Measurements from ENCODE around the gene DSP.

DSP gene

DNA sequence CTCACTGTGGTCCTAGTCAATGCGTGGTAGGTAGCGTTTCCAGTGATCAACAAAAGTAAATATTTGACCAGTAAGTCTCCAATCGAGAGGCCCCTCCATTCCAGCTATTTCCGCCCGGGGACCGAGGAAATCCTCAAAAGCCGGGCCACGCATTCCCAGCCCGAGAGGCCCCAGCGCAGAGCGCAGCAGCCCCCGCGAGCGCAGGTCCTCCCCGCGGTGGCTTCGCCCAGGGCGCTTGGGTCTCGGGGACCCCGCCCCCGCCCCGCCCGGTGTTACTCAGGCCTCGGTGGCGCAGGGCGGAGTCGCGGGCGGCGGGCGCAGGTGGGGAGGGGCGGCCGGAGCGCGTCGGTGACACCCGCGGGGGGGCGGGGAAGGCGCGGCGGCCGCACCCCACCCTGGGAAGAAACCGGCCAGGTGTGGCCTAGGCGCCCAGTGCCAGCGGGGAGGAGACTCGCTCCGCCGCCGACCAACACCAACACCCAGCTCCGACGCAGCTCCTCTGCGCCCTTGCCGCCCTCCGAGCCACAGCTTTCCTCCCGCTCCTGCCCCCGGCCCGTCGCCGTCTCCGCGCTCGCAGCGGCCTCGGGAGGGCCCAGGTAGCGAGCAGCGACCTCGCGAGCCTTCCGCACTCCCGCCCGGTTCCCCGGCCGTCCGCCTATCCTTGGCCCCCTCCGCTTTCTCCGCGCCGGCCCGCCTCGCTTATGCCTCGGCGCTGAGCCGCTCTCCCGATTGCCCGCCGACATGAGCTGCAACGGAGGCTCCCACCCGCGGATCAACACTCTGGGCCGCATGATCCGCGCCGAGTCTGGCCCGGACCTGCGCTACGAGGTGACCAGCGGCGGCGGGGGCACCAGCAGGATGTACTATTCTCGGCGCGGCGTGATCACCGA is at the start of gene DSP:
TSS of gene DSP (plus strand) at position 497 of the 890 bp plus-strand sequence. CDS start at position 742, 245 bp downstream.
- DNase-seq (ENCODE audit: insufficient read length, low spot score) (no peak), FAIRE-seq (no peak)

GRCh38 chr6:7493866-7494265 is 47.6 kb upstream of the DSP start:
- no peak for FAIRE-seq
- DNase-seq (ENCODE audit: insufficient read length, low spot score): no peak

DNA sequence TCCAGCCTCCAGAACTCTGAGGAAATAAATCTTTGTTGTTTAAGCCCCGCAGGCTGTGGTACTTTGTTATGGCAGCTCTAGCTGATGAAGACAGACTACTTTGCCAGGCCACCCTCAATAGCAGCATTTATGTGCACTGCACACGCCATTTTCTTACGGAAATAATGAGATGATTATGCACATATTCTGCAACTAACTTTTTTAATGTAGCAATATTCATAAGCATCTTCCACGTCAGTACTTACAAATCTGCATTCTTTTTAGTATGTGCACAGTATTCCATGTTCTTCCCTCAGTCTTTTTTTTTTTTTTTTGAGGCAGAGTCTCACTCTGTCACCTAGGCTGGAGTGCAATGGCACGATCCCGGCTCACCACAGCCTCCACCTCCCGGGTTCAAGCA is 46.8 kb upstream of the DSP start:
- no peak for FAIRE-seq

GRCh38 chr6:7496266-7496875 is 45.1 kb upstream of the DSP start:
- DNase-seq (ENCODE audit: insufficient read length, low spot score) (no peak), FAIRE-seq (no peak)

More for the DNA sequence above, 46.8 kb upstream of the DSP start:
- DNase-seq (ENCODE audit: insufficient read length, low spot score): no peak

DNA sequence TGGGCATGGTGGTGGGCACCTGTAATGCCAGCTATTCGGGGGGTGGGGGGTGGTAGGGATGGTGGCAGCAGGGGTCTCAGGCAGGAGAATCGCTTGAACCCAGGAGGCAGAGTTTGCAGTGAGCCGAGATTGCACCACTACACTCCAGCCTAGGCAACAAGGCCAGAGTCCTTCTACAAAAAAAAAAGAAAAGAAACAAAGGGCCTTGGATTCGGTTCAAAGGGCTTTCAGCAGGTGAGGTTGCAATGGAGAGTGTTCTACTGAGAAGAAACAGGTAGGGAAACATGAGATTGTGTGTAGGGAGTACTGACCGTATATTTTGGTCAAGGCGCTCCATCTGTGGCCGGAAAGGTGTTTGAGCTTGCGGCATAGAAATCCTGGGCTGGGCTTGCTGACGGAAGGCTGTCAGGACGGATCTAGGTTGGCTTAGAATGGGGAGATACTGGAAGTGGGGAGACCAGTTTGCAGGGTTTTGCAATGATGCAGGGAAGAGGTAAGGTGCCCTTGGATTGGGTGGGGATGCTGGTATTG is 40.7 kb upstream of the DSP start:
- no peak for DNase-seq (ENCODE audit: insufficient read length, low spot score)
- no peak for FAIRE-seq

GRCh38 chr6:7502743-7503142 is 38.7 kb upstream of the DSP start:
- DNase-seq (ENCODE audit: insufficient read length, low spot score) (no peak), FAIRE-seq (no peak)

DNA sequence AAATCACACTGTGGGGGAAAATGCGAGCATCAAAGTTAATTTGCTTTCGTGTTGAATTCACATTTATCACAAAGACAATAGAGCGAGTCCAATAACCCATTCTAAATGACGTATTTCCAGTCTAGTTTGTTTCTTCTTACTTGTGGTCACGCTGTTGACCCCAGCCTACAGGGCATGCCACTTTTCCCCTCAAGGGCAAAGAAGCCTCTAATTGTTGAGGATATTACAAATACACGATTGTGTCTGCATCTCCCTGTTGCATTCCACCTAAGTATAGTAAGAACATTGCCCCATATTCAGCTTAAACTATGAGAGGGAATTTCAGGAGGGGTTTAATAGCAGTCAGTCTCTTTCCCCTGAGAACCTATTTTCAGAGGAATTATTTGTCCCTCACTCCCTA is 37.4 kb upstream of the DSP start:
- FAIRE-seq (no peak), DNase-seq (ENCODE audit: insufficient read length, low spot score) (no peak)

- FAIRE-seq (no peak), DNase-seq (ENCODE audit: insufficient read length, low spot score) (no peak)
Measured at GRCh38 chr6:7505189-7505699, 36.2 kb upstream of the DSP start.

- DNase-seq (ENCODE audit: insufficient read length, low spot score) (no peak), FAIRE-seq (no peak)
Measured at GRCh38 chr6:7507600-7507999, 33.9 kb upstream of the DSP start.

DNA sequence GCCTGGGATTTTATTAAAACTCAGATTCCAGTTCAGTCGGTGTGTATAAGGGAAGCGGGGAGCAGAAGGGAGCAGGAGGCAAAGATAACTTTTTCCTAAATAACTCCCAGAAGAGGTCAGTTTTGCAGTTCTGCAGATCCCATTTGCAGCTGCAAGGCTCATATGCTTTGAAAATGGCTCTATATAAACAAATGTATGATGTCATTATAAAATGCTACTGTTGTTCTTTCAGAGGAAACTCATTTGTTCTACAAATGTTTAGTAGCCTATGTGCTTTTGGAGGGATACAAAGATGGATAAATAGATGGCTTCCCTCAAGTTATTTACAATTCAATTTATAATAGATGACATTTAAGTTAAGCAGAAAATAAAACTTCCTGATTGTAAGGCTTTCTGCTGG is 29.2 kb upstream of the DSP start:
- FAIRE-seq: no peak

DNA sequence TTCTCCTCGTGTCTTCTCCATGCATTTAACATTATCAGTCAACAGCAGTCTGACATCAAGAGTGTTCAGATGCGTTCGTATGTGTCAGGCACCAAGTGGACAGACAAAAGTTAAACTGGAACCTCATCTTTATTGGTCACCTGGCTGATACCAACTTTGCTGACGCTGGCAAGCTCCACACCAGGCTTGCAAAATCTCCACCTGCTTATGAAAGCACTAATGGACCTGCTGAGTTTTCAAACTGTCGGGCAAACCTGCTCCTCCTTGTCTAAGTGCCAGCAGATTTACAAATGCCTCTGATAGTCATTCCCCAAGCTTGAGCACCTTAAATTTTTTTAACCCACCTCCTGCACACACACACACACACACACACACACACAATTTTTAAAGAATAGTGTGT is 27.9 kb upstream of the DSP start:
- no peak for DNase-seq (ENCODE audit: insufficient read length, low spot score)
- FAIRE-seq: no peak

More for the DNA sequence above, 29.2 kb upstream of the DSP start:
- no peak for DNase-seq (ENCODE audit: insufficient read length, low spot score)

DNA sequence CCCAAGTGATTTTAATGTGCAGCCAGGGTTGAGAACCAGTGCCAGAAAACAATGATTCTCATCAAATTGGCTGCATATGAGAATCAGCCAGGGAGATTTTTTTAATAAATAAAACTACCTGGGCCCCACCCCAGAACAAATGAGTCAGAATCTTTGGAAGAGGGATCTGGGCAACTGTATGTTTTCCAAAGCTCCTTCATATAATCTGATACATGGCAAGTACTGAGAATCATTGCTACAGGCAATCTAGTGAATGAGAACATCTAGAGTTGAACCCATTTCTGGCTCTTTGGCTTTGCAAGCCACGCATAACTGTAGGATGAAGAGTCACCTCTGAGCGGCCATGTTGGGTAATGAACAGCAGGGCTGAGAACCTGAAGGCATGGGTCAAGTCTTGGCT is 26.1 kb upstream of the DSP start:
- DNase-seq (ENCODE audit: insufficient read length, low spot score) (no peak), FAIRE-seq (no peak)

DNA sequence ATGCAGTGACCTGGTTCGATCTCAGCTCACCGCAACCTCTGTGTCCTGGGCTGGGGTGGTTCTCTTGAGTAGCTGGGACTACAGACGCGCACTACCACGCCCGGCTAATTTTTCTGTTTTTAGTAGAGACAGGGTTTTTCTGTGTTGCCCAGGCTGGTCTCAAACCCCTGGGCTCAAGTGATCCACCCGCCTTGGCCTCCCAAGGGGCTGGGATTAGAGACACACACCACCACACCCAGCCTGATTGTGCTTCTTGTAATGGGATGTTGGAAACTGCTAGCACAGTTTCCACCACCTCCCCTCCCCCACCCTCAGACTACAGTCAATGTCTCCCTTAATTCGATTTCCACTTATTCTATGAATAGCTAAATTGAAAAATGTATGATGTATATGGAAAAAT is 22.6 kb upstream of the DSP start:
- DNase-seq (ENCODE audit: insufficient read length, low spot score) (no peak), FAIRE-seq (no peak)

- no peak for FAIRE-seq
Measured at GRCh38 chr6:7522873-7523272, 18.6 kb upstream of the DSP start.

DNA sequence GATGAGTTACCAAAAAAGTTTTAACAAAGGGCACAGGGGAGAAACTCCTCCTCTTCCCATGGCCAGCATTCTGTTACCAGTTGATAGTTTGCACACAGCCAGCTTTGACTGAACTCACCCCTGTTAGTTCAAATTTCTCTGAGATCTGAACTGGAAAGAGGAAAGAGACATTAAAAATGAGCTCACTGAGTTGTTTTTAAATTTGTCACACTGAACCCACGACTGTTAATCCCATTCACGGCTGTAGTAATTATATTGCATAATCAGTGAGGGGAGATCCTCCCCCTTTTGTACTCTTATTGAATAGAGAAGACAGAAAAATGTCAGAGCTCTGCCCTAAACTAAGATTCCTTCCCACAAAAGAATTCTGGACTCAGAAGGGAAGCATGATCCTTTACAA is 17.5 kb upstream of the DSP start:
- DNase-seq (ENCODE audit: insufficient read length, low spot score) (no peak), FAIRE-seq (no peak)

More at GRCh38 chr6:7522873-7523272, 18.6 kb upstream of the DSP start:
- DNase-seq (ENCODE audit: insufficient read length, low spot score): no peak

- no peak for FAIRE-seq
- DNase-seq (ENCODE audit: insufficient read length, low spot score): no peak
Measured at GRCh38 chr6:7526755-7527154, 14.7 kb upstream of the DSP start.

GRCh38 chr6:7528565-7528964 is 12.9 kb upstream of the DSP start:
- DNase-seq (ENCODE audit: insufficient read length, low spot score) (no peak), FAIRE-seq (no peak)

GRCh38 chr6:7529141-7529540 is 12.3 kb upstream of the DSP start:
- DNase-seq (ENCODE audit: insufficient read length, low spot score) (no peak), FAIRE-seq (no peak)

DNA sequence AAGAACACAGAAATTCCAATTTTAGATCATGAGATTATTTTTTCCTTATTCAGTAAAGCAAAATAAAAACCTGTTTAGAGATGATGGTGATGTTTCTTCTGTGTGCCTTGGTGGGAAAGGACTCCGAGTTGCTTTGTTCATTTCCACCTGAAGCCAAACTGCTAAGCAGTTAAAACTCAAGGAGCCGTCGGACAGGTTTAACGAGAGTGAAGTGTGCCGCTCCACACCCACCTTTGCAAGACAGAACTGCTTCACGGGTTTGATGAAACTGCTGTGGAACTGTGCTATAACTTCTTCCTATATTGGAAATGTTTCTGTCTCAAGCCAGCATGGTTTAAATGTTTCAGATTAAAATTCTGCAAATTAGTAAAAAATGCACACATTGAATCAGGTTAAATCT is 9.2 kb upstream of the DSP start:
- DNase-seq (ENCODE audit: insufficient read length, low spot score): no peak

DNA sequence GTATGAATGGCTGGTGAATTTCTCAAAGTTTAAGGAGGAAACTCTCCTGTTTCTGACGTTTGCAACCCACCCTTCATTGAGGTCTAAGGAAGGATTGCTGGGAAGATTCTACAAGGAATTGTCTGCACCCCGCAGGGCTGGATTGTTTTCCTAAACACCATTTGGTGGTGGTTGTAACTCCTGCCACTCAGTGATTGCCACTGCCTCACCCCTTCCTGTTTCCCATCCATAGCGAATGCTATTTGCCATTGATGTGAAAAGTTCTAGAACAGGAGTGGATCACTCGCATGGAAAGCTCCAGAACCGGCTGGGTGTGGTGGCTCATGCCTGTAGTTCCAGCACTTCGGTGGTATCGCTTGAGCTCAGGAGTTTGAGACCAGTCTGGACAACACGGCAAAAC is 8.7 kb upstream of the DSP start:
- FAIRE-seq (no peak), DNase-seq (ENCODE audit: insufficient read length, low spot score) (no peak)

More for the DNA sequence above, 9.2 kb upstream of the DSP start:
- FAIRE-seq: no peak

- no peak for FAIRE-seq
- no peak for DNase-seq (ENCODE audit: insufficient read length, low spot score)
Measured at GRCh38 chr6:7534192-7534591, 7.3 kb upstream of the DSP start.

GRCh38 chr6:7535498-7535897 is 6.0 kb upstream of the DSP start:
- no peak for FAIRE-seq
- no peak for DNase-seq (ENCODE audit: insufficient read length, low spot score)
